Thyroid gland (tissue), 4 donors: ENCODE results near the gene SAMMSON.

Source experiments
- CTCF ChIP-seq, 6 experiments: fragments of 200-600 bp in 3 of 6; fragments of 450-650 bp in 3 of 6; sonication (generic) in 3 of 6; IDR thresholded peaks; one replicate each; pipeline ENCODE4 v1.5.1; 2016 to 2019; ENCODE audit warnings: antibody characterized with exemption in 6 of 6, mild to moderate bottlenecking in 2 of 6, inconsistent platforms in 1 of 6, moderate library complexity in 1 of 6
- POLR2A ChIP-seq, 2 donors: fragments of 450-650 bp; IDR thresholded peaks; one replicate each; pipeline ENCODE4 v1.6.1; 2017; ENCODE audit warnings: antibody characterized with exemption in 2 of 2, mild to moderate bottlenecking in 2 of 2, moderate library complexity in 1 of 2

DNA sequence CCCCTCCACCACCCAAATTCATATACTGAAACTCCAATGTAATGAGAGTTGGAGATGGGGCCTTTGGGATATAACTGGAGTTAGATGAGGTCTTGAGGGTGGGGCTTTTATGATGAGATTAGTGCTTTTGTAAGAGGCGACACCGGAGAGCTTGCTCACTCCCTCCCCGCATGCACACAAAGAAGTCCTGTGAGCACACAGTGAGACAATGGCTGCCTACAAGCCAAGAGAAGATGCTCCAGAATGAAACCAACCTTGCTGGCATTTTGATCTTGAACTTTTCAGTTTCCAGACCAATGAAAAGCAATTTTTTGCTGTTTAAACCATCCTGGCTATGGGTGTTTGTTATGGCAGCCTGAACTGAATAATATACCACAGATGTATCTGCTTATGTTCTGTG lies 109.0 kb downstream of the SAMMSON start:
- no peak for TF ChIP-seq CTCF (IDR thresholded peaks at IDR 0.05)
- TF ChIP-seq POLR2A (IDR thresholded peaks at IDR 0.05) = no peak
